Ishikawa (cell line): ENCODE results near the gene FADS1.

Source experiments
- CEBPB ChIP-seq: IDR thresholded peaks from 2 replicates; pipeline ENCODE4 v1.6.1; 2012
- CREB1 ChIP-seq: IDR thresholded peaks from 2 replicates; pipeline ENCODE4 v1.6.1; 2012; ENCODE audit warnings: low read depth
- EGR1 ChIP-seq: IDR thresholded peaks from 2 replicates; pipeline ENCODE4 v1.6.1; 2012
- EP300 ChIP-seq: IDR thresholded peaks from 2 replicates; pipeline ENCODE4 v1.6.1; 2012; ENCODE audit warnings: borderline replicate concordance
- FOXM1 ChIP-seq: IDR thresholded peaks from 2 replicates; pipeline ENCODE4 v1.6.1; 2012; ENCODE audit warnings: low read depth, borderline replicate concordance
- NFIC ChIP-seq: IDR thresholded peaks from 2 replicates; pipeline ENCODE4 v1.6.1; 2012
- RAD21 ChIP-seq: IDR thresholded peaks from 2 replicates; pipeline ENCODE4 v1.6.1; 2012; ENCODE audit warnings: low read depth
- TAF1 ChIP-seq: IDR thresholded peaks from 2 replicates; pipeline ENCODE4 v1.6.1; 2012; ENCODE audit warnings: low read depth, mild to moderate bottlenecking
- TCF12 ChIP-seq: IDR thresholded peaks from 2 replicates; pipeline ENCODE4 v1.6.1; 2012; ENCODE audit warnings: low read depth
- TEAD4 ChIP-seq: IDR thresholded peaks from 2 replicates; pipeline ENCODE4 v1.6.1; 2012
- YY1 ChIP-seq: IDR thresholded peaks from 2 replicates; pipeline ENCODE4 v1.6.1; 2012; ENCODE audit warnings: low read depth
- TF ChIP-seq, protein P1 (sequence below): IDR thresholded peaks from 2 replicates; pipeline ENCODE4 v1.6.1; 2012; ENCODE audit warnings: low read depth, mild to moderate bottlenecking
- TF ChIP-seq, protein P2 (sequence below): IDR thresholded peaks from 2 replicates; pipeline ENCODE4 v1.6.1; 2012

- TF ChIP-seq TAF1 = no peak
- no peak for TF ChIP-seq EGR1
- TF ChIP-seq, protein P1, sequence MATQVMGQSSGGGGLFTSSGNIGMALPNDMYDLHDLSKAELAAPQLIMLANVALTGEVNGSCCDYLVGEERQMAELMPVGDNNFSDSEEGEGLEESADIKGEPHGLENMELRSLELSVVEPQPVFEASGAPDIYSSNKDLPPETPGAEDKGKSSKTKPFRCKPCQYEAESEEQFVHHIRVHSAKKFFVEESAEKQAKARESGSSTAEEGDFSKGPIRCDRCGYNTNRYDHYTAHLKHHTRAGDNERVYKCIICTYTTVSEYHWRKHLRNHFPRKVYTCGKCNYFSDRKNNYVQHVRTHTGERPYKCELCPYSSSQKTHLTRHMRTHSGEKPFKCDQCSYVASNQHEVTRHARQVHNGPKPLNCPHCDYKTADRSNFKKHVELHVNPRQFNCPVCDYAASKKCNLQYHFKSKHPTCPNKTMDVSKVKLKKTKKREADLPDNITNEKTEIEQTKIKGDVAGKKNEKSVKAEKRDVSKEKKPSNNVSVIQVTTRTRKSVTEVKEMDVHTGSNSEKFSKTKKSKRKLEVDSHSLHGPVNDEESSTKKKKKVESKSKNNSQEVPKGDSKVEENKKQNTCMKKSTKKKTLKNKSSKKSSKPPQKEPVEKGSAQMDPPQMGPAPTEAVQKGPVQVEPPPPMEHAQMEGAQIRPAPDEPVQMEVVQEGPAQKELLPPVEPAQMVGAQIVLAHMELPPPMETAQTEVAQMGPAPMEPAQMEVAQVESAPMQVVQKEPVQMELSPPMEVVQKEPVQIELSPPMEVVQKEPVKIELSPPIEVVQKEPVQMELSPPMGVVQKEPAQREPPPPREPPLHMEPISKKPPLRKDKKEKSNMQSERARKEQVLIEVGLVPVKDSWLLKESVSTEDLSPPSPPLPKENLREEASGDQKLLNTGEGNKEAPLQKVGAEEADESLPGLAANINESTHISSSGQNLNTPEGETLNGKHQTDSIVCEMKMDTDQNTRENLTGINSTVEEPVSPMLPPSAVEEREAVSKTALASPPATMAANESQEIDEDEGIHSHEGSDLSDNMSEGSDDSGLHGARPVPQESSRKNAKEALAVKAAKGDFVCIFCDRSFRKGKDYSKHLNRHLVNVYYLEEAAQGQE = no peak
- no peak for TF ChIP-seq YY1
- no peak for TF ChIP-seq FOXM1
- no peak for TF ChIP-seq CREB1
- TF ChIP-seq, protein P2, sequence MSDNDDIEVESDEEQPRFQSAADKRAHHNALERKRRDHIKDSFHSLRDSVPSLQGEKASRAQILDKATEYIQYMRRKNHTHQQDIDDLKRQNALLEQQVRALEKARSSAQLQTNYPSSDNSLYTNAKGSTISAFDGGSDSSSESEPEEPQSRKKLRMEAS = no peak
- TF ChIP-seq EP300 = no peak
- TF ChIP-seq RAD21 = no peak
- TF ChIP-seq NFIC = no peak
- TF ChIP-seq TEAD4 = no peak
- TF ChIP-seq TCF12 = no peak
- no peak for TF ChIP-seq CEBPB
These were observed 13.7 kb upstream of the FADS1 start for GRCh38 chr11:61830237-61831105.
